Choroid plexus epithelial cell (primary cell): ENCODE measurements around the gene KCNJ10.

Experiments used
- DNase-seq: peaks from one replicate; pipeline ENCODE4 v3.0.0-alpha.2; 2010; ENCODE audit warnings: low read depth
- H3K4me3 ChIP-seq: 2 replicates; pipeline ENCODE4 v1.5.1; 2011; ENCODE audit warnings: low read depth, mild to moderate bottlenecking, control low read depth, low read length, moderate library complexity
- TF ChIP-seq, protein P1 (sequence below): conservative IDR thresholded peaks from 2 replicates; pipeline ENCODE4 v1.5.1; 2011; ENCODE audit warnings: low read depth, mild to moderate bottlenecking, control low read depth, inconsistent platforms, low read length, moderate library complexity

Gene KCNJ10

DNA sequence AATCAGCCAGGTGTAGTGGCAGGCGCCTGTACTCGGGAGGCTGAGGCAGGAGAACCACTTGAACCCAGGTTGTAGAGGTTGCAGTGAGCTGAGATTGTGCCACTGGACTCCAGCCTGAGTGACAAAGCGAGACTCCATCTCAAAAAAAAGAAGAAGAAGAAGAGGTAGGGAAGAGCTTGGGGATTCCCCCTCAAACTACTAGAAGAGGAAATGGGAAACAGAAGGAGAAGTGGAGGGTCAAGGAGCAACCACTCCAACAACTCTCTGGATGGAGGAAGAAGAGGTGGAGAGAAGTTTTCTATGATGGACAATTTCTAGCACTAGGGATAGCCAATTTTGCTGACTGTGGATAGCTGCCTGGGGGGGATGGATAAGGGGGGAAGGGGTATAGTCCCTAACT lies 101.1 kb downstream of the KCNJ10 start:
- H3K4me3 ChIP-seq = no peak overlapping the region
- DNase-seq = no peak
- TF ChIP-seq, protein P1, sequence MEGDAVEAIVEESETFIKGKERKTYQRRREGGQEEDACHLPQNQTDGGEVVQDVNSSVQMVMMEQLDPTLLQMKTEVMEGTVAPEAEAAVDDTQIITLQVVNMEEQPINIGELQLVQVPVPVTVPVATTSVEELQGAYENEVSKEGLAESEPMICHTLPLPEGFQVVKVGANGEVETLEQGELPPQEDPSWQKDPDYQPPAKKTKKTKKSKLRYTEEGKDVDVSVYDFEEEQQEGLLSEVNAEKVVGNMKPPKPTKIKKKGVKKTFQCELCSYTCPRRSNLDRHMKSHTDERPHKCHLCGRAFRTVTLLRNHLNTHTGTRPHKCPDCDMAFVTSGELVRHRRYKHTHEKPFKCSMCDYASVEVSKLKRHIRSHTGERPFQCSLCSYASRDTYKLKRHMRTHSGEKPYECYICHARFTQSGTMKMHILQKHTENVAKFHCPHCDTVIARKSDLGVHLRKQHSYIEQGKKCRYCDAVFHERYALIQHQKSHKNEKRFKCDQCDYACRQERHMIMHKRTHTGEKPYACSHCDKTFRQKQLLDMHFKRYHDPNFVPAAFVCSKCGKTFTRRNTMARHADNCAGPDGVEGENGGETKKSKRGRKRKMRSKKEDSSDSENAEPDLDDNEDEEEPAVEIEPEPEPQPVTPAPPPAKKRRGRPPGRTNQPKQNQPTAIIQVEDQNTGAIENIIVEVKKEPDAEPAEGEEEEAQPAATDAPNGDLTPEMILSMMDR = no peak

DNA sequence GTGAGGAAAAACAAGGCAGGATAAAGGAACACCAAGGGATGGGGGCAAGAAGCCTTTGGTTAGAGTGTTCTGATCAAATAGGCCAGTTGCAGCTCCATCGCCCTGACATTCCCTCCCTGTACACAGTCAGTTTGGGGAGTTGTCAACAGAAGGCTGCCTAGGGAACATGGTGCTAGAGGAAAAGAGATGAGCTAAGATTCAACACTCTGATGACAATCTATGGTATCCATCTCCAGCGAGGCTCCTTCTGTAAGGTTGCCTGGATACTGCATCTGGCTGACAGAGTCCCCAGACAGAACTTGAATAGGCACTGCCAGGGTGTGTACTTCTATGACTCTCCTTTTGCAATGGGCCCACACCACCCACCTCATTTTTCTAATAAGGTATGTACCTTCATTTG lies 104.7 kb downstream of the KCNJ10 start:
- TF ChIP-seq, protein P1 = no peak
- DNase-seq = no peak
- H3K4me3 ChIP-seq = no peak overlapping the region

DNA sequence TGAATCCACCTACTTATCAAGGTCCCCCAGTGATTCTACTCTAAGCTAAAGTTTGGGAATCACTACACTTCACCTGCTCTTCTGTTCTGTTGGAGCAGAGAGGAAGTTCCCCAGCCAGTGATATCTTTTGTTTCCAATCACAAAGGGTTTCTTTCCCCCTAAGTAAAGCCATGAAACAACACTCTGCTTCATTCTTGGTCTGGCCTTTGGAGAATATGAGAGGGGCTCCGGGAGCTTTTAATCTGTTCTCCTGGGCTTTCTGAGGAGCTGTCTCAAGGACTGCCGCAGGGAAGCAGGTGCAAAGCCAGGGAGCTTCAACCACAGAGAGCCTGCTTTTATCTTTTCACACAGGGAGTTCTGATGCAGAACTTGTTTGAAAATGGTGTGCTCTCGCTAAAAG lies 105.8 kb downstream of the KCNJ10 start:
- TF ChIP-seq, protein P1 = no peak
- DNase-seq = no peak
- H3K4me3 ChIP-seq = no peak overlapping the region

DNA sequence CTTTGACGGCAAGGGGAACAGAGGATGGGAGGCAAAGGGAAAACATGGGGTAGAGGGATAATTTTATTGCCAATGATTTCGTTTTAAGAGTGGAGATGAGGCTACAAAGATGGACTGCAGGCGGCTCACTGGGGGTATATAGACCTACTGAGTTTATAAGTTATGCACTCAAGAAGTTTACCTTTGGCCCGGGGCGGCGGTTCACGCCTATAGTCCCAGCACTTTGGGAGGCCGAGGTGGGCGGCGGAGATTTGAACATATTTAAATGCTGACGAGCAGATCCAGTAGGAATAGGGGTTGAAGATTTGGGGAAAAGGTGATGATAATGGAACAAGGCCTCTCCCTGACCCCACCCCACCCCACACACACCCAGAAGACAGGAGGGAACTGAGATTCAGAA lies 107.8 kb downstream of the KCNJ10 start:
- TF ChIP-seq, protein P1 = no peak
- no peak overlapping the region for H3K4me3 ChIP-seq
- DNase-seq = no peak

DNA sequence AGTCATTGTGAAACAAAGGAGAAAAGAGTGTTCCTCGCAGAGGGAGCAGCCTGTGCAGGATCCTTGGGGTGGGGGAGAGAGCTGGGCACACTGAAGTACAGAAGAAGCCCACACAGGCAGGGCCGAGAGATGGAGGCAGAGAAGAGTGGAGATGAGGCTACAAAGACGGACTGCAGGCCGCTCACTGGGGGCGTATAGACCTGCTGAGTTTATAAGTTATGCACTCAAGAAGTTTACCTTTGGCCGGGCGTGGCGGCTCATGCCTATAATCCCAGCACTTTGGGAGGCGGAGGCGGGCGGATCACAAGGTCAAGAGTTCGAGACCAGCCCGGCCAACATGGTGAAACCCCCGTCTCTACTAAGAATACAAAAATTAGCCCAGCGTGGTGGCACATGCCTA lies 108.3 kb downstream of the KCNJ10 start:
- no peak overlapping the region for H3K4me3 ChIP-seq
- DNase-seq = no peak
- TF ChIP-seq, protein P1 = no peak

DNA sequence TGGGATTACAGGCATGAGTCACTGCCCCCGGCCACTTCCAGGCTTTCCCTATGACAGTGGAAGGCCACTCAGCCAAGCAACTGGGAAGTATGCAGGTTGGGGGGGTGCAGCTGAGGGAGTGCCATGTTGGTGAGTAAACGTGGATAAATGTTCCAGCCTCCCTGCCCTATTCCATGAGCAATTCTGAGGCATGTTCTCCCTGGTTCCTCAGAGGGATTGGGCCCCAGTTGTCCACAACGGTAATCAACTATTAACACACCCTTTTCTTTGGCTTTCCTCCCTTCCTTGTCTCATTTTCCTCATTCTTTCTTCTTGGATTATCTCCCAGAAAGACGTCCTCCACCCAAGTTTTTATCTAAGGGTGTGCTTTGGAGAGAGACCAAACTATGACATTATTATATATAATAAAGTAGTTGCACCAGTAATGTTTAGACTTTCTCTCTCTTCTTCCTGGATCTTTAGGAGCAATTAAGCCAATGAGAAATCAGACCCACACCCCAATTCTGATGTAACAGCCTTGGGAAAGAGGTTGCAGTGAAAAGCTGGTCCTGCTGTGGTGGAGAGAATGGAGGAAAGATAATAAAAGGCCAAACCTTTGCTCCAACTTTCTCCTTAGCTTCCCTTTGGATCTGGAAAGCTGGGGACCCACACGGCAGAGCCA lies 109.1 kb downstream of the KCNJ10 start:
- TF ChIP-seq, protein P1 = no peak
- H3K4me3 ChIP-seq = no peak overlapping the region
- peak; percentile 3 for DNase-seq

DNA sequence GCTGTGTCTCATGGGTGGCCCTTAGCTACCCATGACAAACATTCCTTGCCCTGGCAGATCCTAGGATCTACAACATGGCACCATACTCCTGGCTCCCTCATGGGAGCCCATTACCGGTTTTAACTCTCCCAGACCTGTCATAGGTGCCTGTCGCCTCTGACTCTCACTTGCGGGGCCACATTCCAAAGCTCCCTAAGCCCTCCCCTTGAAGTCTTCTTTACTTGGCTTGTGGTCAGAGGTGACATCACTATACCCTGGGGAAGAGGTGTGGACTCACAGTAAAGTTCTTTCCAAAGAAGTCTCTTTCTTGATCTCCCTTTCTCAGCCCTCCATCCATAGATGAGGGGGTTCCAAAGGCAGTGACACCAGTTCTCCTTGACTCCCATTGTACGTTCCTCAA lies 110.5 kb downstream of the KCNJ10 start:
- TF ChIP-seq, protein P1 = no peak
- no peak for DNase-seq
- no peak overlapping the region for H3K4me3 ChIP-seq
